Measurements from ENCODE around the gene HIRA.

Gene HIRA

GRCh38 chr22:19431649-19432132, at the start of gene HIRA:
TSS of gene HIRA (minus strand) at chr22:19431733. CDS start at chr22:19431476, 257 bp downstream.
- DNase-seq (ENCODE audit: low read depth), result peak; percentile 43

GRCh38 chr22:19480789-19481188, 49.3 kb upstream of the HIRA start:
- no peak for DNase-seq (ENCODE audit: low read depth)

- DNase-seq (ENCODE audit: low read depth), result no peak
These were observed 48.6 kb upstream of the HIRA start for GRCh38 chr22:19480173-19480568.

GRCh38 chr22:19479355-19480172, 48.0 kb upstream of the HIRA start, which contains the start of gene CDC45:
TSS of gene CDC45 (plus strand) at chr22:19479920. CDS start at chr22:19479969, 49 bp downstream.
- DNase-seq (ENCODE audit: low read depth), result peak; percentile 87

- DNase-seq (ENCODE audit: low read depth), result peak; percentile 51
These were observed 47.4 kb upstream of the HIRA start, which contains the start of gene UFD1 for GRCh38 chr22:19478901-19479354. TSS of gene UFD1 (minus strand) at chr22:19479193. CDS start at chr22:19479085, 108 bp downstream.

GRCh38 chr22:19478045-19478900, 46.7 kb upstream of the HIRA start:
- no peak for DNase-seq (ENCODE audit: low read depth)

- no peak for DNase-seq (ENCODE audit: low read depth)
These were observed 46.0 kb upstream of the HIRA start for GRCh38 chr22:19477321-19478044.

- no peak for DNase-seq (ENCODE audit: low read depth)
These were observed 44.5 kb upstream of the HIRA start for GRCh38 chr22:19476023-19476422.

- DNase-seq (ENCODE audit: low read depth), result no peak
These were observed 42.0 kb upstream of the HIRA start for GRCh38 chr22:19473578-19473977.

GRCh38 chr22:19472233-19472632, 40.7 kb upstream of the HIRA start:
- DNase-seq (ENCODE audit: low read depth), result no peak

GRCh38 chr22:19471572-19471971, 40.0 kb upstream of the HIRA start:
- no peak for DNase-seq (ENCODE audit: low read depth)

- no peak for DNase-seq (ENCODE audit: low read depth)
These were observed 38.5 kb upstream of the HIRA start for GRCh38 chr22:19470010-19470409.

- no peak for DNase-seq (ENCODE audit: low read depth)
These were observed 37.9 kb upstream of the HIRA start for GRCh38 chr22:19469421-19469820.

- DNase-seq (ENCODE audit: low read depth), result no peak
These were observed 36.4 kb upstream of the HIRA start for GRCh38 chr22:19467912-19468311.

- DNase-seq (ENCODE audit: low read depth), result no peak
These were observed 35.6 kb upstream of the HIRA start for GRCh38 chr22:19466848-19467752.

- no peak for DNase-seq (ENCODE audit: low read depth)
These were observed 34.7 kb upstream of the HIRA start for GRCh38 chr22:19466126-19466716.

- no peak for DNase-seq (ENCODE audit: low read depth)
These were observed 33.4 kb upstream of the HIRA start for GRCh38 chr22:19464975-19465374.

- DNase-seq (ENCODE audit: low read depth), result no peak
These were observed 33.0 kb upstream of the HIRA start for GRCh38 chr22:19464546-19464945.

GRCh38 chr22:19463491-19464469, 32.2 kb upstream of the HIRA start:
- no peak for DNase-seq (ENCODE audit: low read depth)
